D341Med (cell line): ENCODE results near the gene OGFOD1.
"Not testable (repeated sequence)": the region's sequence is repeated elsewhere in the genome, so short reads cannot be mapped to it uniquely, and the experiment has no call there.

Experiments
- DNase-seq: peaks from one replicate; pipeline ENCODE4 v3.0.0; 2012; ENCODE audit warnings: low spot score

Gene OGFOD1

DNA sequence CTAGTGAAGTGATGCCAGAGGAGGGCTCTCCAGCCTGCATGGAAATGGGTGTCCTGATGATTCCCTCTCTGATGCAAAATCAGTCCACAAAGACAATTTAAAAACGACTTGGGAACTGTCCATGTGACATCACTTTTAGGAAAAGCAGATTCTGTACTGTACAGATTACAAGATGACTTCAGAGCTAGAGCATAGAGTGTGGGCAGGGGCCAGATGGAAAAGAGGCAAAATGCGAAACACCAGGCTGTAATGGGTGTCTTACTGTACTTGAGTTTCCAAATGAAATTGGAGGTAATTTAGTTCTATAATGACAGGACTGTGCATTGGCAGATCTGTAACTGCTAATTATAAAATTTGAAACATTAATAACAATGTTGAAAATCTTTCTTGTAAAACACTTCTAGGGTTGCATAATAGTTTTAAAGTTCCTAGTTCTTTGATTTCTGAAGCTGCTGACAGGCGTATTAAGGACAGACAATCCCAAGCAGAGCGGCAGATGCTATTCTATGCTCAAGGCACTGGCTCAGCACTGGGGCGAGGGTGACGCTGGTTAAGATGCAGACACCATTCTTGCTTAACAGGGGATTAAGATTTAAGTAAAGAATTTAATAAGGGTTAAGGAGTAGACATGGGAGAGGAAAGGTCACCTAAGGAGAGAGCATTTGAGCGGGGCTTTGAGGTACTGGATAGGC, 29.6 kb downstream of the OGFOD1 start:
- peak; percentile 79 for DNase-seq

GRCh38 chr16:56481468-56482122, 30.2 kb downstream of the OGFOD1 start:
- DNase-seq = no peak

GRCh38 chr16:56482683-56483236, 31.4 kb downstream of the OGFOD1 start:
- DNase-seq = no peak

DNA sequence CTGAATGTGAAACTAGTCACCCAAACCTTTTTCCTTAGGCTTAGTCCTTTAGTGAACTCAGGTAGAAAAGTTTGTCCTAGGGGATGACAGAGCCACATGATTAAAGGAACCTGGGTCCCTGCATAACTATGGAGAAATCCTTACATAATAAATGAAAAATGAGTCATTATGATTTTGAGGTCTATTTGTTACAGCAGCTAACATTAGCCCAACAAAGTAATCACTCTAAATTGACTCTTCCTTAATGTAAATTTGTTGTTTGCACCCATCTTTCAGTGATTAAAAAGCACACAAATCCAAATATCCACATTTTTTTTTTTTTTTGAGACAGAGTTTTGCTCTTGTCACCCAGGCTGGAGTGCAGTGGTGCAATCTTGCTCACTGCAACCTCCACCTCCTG, 32.0 kb downstream of the OGFOD1 start:
- DNase-seq = no peak

- peak; percentile 64 for DNase-seq
Observed at GRCh38 chr16:56488035-56488434, 36.7 kb downstream of the OGFOD1 start.

GRCh38 chr16:56488868-56489267, 37.5 kb downstream of the OGFOD1 start:
- not testable (repeated sequence) for DNase-seq

DNA sequence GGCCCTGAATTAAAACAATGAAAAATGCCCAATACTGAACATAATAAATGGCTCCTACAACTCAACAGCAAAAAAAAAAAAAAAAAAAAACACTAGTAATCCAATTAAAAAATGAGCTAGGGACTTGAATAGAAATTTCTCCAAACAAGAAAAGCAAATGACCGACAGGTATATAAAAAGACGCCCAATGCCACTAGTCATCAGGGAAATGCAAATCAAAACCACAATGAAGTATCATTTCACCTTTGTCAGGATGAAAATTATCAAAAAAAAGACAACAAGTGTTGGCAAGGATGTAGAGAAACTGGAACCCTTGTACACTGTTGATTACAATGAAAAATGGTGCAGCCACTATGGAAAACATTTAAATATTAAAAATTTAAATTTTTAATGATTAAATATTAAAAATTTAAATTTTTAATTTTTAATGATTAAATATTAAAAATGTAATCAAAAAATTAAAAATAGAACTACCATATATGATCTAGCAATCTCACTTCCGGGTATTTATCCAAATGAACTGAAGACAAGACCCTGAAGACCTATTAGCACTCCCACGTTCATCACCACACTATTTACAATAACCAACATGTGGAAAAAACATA, 40.4 kb downstream of the OGFOD1 start:
- no peak for DNase-seq

DNA sequence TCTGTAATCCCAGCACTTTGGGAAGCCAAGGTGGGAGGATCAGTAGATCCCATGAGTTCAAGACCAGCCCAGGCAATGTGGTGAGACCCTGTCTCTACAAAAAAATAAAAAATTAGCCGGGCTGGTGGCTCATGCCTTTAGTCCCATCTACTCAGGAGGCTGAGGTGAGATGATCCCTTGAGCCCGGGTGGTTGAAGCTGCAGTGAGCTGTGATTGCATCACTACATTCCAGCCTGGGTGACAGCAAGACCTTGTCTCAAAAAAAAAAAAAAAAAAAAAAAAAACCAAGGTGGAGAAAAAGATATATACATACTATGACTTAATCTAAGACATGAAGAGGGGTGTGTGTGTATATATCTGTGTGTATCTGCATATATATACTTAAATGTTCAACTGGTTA, 41.8 kb downstream of the OGFOD1 start:
- DNase-seq = no peak

GRCh38 chr16:56493815-56494214, 42.5 kb downstream of the OGFOD1 start:
- no peak for DNase-seq

DNA sequence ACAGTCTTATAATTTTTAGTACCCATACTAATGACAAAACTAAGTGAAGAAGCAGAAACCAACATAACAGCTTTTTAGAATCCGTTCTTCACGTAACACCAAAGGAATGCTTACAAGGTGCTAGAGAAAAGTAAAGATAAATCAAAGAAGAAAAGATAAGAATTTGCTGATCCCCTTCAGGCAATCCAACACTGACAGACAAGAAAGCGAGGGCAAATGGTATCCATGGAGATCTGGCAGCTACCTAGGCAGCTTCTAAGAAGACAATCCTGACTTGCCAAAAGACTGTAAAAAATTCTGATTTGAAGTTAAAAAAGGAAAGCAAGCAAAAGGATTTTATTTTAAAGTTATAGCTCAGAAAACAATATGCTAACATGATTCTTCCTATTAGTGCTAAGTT, 53.8 kb downstream of the OGFOD1 start:
- DNase-seq = no peak

GRCh38 chr16:56506941-56507340, 55.6 kb downstream of the OGFOD1 start:
- DNase-seq = no peak

- no peak for DNase-seq
Observed at GRCh38 chr16:56510544-56510943, 59.2 kb downstream of the OGFOD1 start.

- DNase-seq = no peak
Observed at GRCh38 chr16:56512025-56512424, 60.7 kb downstream of the OGFOD1 start.

- DNase-seq = no peak
Observed at GRCh38 chr16:56513091-56513490, 61.7 kb downstream of the OGFOD1 start.

- DNase-seq = peak; percentile 71
Observed at GRCh38 chr16:56513972-56514371, 62.6 kb downstream of the OGFOD1 start.

DNA sequence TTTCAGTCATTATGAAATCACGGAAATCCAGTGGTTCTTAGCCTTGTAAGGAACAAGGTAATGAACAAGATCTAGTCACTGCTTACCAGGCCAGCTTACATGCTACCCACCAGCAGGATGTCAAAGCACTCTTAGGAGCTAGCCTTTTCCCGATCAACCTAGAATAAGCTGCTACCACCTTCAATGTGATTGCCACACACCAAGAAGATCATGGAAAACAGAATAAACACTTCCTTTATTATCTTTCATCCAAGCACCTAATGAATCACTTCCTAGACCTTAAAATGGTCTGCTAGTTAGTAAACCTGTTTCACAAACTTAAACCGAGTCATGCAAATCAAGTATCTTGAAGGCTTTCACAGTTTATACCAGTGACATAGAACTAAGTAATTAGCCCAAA, 63.5 kb downstream of the OGFOD1 start:
- DNase-seq = no peak

GRCh38 chr16:56515665-56516064, 64.3 kb downstream of the OGFOD1 start:
- DNase-seq = no peak

DNA sequence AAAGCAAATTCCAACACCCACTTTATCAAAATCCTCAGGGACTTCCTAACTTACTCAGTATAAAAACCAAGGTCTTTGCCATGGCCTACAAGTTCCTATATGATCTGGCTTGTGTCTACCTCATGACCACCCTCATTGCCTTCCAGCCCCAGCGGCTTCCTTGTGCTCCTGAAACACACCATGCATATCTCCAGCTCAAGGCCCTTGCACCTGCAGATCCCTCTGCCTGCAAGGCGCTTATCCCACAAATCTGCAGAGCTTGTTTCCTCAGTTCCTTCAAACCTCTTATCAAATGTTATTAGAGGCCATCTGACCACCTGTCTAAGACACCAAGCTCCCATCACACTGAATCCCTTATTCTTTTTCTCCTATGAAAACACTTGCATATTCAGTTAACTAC, 65.9 kb downstream of the OGFOD1 start:
- no peak for DNase-seq

- DNase-seq = no peak
Observed at GRCh38 chr16:56518425-56518824, 67.1 kb downstream of the OGFOD1 start.

DNA sequence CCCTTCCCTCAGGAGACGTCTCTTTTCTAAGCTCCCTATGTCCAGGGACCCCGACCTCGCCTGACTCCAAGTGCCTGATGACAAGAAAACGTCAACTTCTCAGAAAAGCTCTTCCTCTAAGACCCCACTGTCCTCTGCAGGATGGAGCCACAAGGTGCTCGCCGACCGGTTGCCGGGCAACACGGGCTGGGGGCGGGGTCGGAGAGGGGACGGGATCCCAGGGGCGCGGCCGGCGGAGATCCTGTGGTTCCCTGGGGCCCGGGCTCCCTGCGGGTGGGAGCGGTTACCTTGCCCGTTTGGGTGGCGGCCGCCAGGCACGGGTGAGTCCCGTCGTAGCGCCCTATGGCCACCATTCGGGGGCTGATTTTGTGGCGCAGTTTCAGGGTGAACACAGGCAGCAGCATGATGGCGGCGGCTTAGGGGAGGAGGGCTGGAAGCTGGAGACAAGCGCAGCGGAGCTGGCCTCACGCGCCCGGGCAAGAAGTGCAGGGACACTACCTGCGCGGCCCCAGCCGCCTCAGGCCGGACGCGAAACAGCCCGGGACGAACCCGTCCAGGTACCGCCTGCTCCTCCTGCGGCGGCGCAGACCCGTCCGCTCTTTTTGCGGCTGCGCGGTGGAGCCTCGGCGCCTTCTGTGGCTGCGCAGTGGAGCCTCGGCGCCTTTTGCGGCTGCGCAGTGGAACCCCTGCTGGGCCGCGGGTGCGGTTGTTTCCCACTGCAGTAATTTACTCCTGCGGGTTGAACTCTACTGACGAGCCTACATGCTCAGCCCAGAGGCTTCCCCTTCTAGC, 68.3 kb downstream of the OGFOD1 start, which contains the start of gene BBS2:
Gene BBS2, minus strand, starts transcription at position 566 of the 792 bp plus-strand sequence. Its CDS starts 162 bp downstream, at position 404.
- peak; percentile 96 for DNase-seq

DNA sequence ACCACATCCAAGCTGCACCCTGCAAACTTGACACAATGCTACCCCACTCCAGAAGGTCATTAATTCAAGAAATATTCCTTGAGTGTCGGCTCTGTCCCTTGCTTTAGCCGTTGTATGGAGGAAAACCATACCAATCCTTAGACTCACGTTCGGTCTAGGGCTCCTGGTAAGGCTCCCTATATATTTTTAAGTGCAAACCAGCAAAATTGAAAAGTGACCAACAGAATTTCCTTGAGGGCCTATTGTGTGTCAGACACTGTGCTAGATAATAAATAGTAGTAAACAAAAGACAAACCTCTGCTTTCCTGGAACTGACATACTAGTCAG, 68.9 kb downstream of the OGFOD1 start:
- DNase-seq = no peak

DNA sequence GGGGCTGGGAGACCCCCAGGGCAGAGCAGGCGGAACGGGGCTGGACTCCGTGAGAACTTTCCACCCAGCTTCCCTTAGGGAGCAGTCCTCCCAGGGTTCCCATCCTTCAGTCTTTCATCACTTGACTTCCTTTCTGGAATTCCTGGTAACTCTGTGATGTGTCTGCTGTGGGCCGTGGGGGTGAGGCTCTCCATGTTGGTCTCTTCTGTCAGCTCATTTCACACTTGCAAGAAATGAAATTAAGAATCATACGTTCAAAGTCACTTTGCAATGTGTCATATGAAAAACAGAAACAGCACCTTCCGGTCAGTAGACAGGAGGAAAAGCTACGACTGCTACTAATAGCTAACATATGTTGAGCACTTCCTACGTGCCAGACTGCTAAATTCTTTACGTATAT, 73.9 kb downstream of the OGFOD1 start:
- no peak for DNase-seq
